Panc1 (cell line): ENCODE data around the gene FOXP4. TPM values are rescaled to one million over a fixed set of nuclear protein-coding genes. Genes with fewer than 3 reads are reported as not detected.

Source experiments
- ATAC-seq: fragments of 200-7000 bp; cut with Tn5 transposase; 2 replicates; pipeline ENCODE4 v1.9.1; 2020; ENCODE audit warnings: mild to moderate bottlenecking, moderate library complexity
- BruUV-seq: library from RNA; stranded (reverse); fragments of 400-500 nt; replicated peaks from 2 replicates; lab custom pipeline; 2021; lab: Mats Ljungman, UMichigan
- CTCF ChIA-PET: fragments of 300-600 bp; sonication (Branson Sonifier 250); formaldehyde crosslinking; loops from one replicate; lab custom pipeline; 2022; ENCODE audit warnings: antibody characterized with exemption; lab: Charles Lee
- POLR2A ChIA-PET: fragments of 300-600 bp; sonication (Branson Sonifier 250); formaldehyde crosslinking; loops from one replicate; lab custom pipeline; 2022; ENCODE audit warnings: antibody characterized with exemption; lab: Charles Lee
- DNase-seq: peaks from one replicate; pipeline ENCODE4 v3.0.0-alpha.2; 2010; ENCODE audit warnings: low read depth, low spot score
- H3K27ac ChIP-seq: 2 replicates; pipeline ENCODE4 v1.5.1; 2011; ENCODE audit warnings: mild to moderate bottlenecking, low read length, inconsistent platforms
- H3K27me3 ChIP-seq: fragments of 200-500 bp; sonication (Bioruptor generic); 2 replicates; pipeline ENCODE4 v1.6.0; 2014; ENCODE audit warnings: low read length, inconsistent platforms; ENCODE audit not compliant: control insufficient read depth, insufficient read depth
- H3K36me3 ChIP-seq: fragments of 200-500 bp; sonication (Bioruptor generic); 2 replicates; pipeline ENCODE4 v1.5.1; 2014; ENCODE audit warnings: inconsistent platforms, mild to moderate bottlenecking, low read length, moderate library complexity; ENCODE audit not compliant: control insufficient read depth, insufficient read depth
- H3K4me1 ChIP-seq: 2 replicates; pipeline ENCODE4 v1.5.1; 2011; ENCODE audit warnings: inconsistent platforms, mild to moderate bottlenecking, low read length, moderate library complexity; ENCODE audit not compliant: control insufficient read depth, insufficient read depth
- H3K4me3 ChIP-seq, 2 experiments: 2 replicates each; pipeline ENCODE4 v1.5.1; 2011 to 2012; ENCODE audit warnings: low read depth in 2 of 2, low read length in 2 of 2, mild to moderate bottlenecking in 2 of 2, inconsistent platforms in 1 of 2, moderate library complexity in 1 of 2
- H3K9me3 ChIP-seq: fragments of 200-500 bp; sonication (Bioruptor generic); 2 replicates; pipeline ENCODE4 v1.5.1; 2014; ENCODE audit warnings: low read depth, mild to moderate bottlenecking, inconsistent platforms, low read length, moderate library complexity; ENCODE audit not compliant: control insufficient read depth, insufficient read depth
- CTCF ChIP-seq: fragments of 450-650 bp; IDR thresholded peaks from 2 replicates; pipeline ENCODE4 v1.5.1; 2017; ENCODE audit warnings: mild to moderate bottlenecking
- POLR2AphosphoS5 ChIP-seq: IDR thresholded peaks from 2 replicates; pipeline ENCODE4 v1.6.1; 2012; ENCODE audit warnings: mild to moderate bottlenecking, low read depth, low read length, moderate library complexity
- REST ChIP-seq, 2 experiments: IDR thresholded peaks; 2 replicates each; pipeline ENCODE4 v1.6.1; 2011 to 2012; ENCODE audit warnings: low read depth in 2 of 2, control low read depth in 1 of 2, low read length in 1 of 2, mild to moderate bottlenecking in 1 of 2, moderate library complexity in 1 of 2; ENCODE audit not compliant: insufficient read depth in 1 of 2
- SIN3A ChIP-seq: IDR thresholded peaks from 2 replicates; pipeline ENCODE4 v1.6.1; 2012; ENCODE audit warnings: low read depth, mild to moderate bottlenecking, low read length, moderate library complexity, borderline replicate concordance; ENCODE audit not compliant: insufficient read depth
- TCF7L2 ChIP-seq: IDR thresholded peaks from 2 replicates; pipeline ENCODE4 v1.6.1; 2011; ENCODE audit warnings: mild to moderate bottlenecking, low read depth, low read length, inconsistent platforms
- in situ Hi-C: cut with HindIII; loops from 2 replicates; pipeline ENCODE4 v1.10.0; 2016; ENCODE audit warnings: low sequenced_read_pairs, low pct_unique_long_range_greater_than_20kb
- intact Hi-C: fragments of 100-400 bp; cut with micrococcal nuclease; formaldehyde crosslinking; loops from one replicate; pipeline ENCODE4 v1.10.0; 2022; ENCODE audit not compliant: unreplicated experiment
- total RNA-seq: library from RNA; stranded (reverse); gene quantifications from one replicate; pipeline ENCODE4 v1.2.1, GENCODE V29; 2021; ENCODE audit not compliant: unreplicated experiment

Gene FOXP4
- total RNA-seq, 1 experiment from 2014 or later: 30.4 TPM

DNA sequence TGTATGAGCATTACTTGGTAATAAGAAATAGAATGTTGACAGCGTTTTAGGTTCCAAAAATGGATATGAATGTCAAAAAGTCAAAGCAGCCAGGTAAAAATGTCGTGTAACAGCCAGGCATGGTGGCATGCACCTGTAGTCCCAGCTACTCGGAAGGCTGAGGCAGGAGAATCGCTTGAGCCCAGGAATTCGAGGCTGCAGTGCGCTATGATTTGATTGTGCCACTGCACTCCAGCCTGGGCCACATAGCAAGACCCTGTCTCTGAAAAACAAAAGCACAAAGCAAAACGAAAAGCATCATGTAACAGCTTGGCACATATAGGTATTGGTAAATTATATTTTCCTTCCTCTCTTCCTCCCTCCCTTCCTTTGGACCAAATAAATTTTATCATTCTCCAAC lies 16.2 kb upstream of the FOXP4 start:
- BruUV-seq: no TSS peak
- in situ Hi-C loops (no loop called here), intact Hi-C loops (no loop called here)
- H3K4me1 ChIP-seq: no peaks in the 10 kb centered on the region
- no peaks in the 10 kb centered on the region for H3K36me3 ChIP-seq
- no peaks in the 10 kb centered on the region; the same call in 1 of the 2 replicates for H3K27me3 ChIP-seq
- ATAC-seq: no peak
- H3K4me3 ChIP-seq: no peak overlapping the region
- ChIA-PET CTCF (no interaction called here), POLR2A (no interaction called here)
- no peaks in the 10 kb centered on the region for H3K9me3 ChIP-seq
- no peak overlapping the region for H3K27ac ChIP-seq
- TF ChIP-seq POLR2AphosphoS5: no peak
- DNase-seq: no peak

DNA sequence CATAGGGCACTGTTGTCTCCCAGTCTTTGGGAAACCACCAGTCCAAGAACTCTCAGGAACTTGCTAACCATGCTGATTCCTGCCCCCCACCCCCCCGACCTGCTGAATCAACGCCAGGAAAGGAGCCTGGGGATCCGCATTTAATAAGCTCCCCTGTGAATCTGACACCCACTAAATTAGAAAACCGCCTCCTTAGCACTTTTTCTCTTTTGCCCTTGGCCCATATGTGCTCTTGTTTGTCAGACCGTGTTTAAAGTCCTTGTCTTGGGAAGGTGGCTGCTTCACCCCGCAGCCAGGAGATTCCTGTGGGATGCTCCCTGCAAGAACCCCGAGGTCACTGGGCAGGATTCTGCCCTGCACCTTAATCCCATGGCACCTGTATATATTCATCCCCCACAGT lies 15.7 kb upstream of the FOXP4 start:
- ChIA-PET POLR2A (interaction anchor here (0.6 kb wide), 1 partner anchor 428 kb away, joined by 3 read pairs; no protein-coding TSS in a partner anchor), CTCF (no interaction called here)
- TF ChIP-seq CTCF (no peak), TCF7L2 (no peak), REST (IDR thresholded peaks at IDR 0.05; ENCODE audit: insufficient read depth in 1 of 2, low read depth in 2 of 2, low read length in 1 of 2) (no peak), POLR2AphosphoS5 (no peak), SIN3A (no peak)
- in situ Hi-C loops (no loop called here), intact Hi-C loops (no loop called here)
- no peaks in the 10 kb centered on the region for H3K36me3 ChIP-seq
- H3K9me3 ChIP-seq: no peaks in the 10 kb centered on the region
- BruUV-seq: no TSS peak
- H3K4me3 ChIP-seq: no peak overlapping the region
- ATAC-seq (no peak), DNase-seq (no peak)
- H3K27me3 ChIP-seq: no peaks in the 10 kb centered on the region; the same call in 1 of the 2 replicates
- H3K4me1 ChIP-seq: no peaks in the 10 kb centered on the region
- H3K27ac ChIP-seq: no peak overlapping the region

- intact Hi-C loops (no loop called here), in situ Hi-C loops (no loop called here)
- ChIA-PET CTCF (no interaction called here), POLR2A (interaction anchor here (0.6 kb wide), 1 partner anchor 429 kb away, joined by 3 read pairs; no protein-coding TSS in a partner anchor)
- H3K36me3 ChIP-seq: no peaks in the 10 kb centered on the region
- H3K27ac ChIP-seq: no peak overlapping the region
- H3K4me1 ChIP-seq: no peaks in the 10 kb centered on the region
- ATAC-seq (no peak), DNase-seq (no peak)
- H3K27me3 ChIP-seq: no peaks in the 10 kb centered on the region; the same call in 1 of the 2 replicates
- no TSS peak for BruUV-seq
- no peaks in the 10 kb centered on the region for H3K9me3 ChIP-seq
- no peak overlapping the region for H3K4me3 ChIP-seq
- no peak for TF ChIP-seq REST (IDR thresholded peaks at IDR 0.05; ENCODE audit: insufficient read depth in 1 of 2, low read depth in 2 of 2, low read length in 1 of 2)
- no peak for TF ChIP-seq CTCF
- no peak for TF ChIP-seq TCF7L2
- no peak for TF ChIP-seq POLR2AphosphoS5
- TF ChIP-seq SIN3A: no peak
These were observed 15.2 kb upstream of the FOXP4 start for GRCh38 chr6:41531016-41531415.
